CD4-positive, alpha-beta T cell treated with Interleukin-10 for 1 hour (primary cell): ENCODE measurements around the gene SYNRG.

ENCODE experiments used
- DNase-seq: peaks from one replicate; pipeline ENCODE4 v3.0.0-alpha.2; 2020

SYNRG gene

GRCh38 chr17:37605081-37605480, 4.1 kb downstream of the SYNRG start:
- no peak for DNase-seq

GRCh38 chr17:37604556-37604955, 4.7 kb downstream of the SYNRG start:
- DNase-seq, result no peak

GRCh38 chr17:37598145-37598544, 11.1 kb downstream of the SYNRG start:
- no peak for DNase-seq

- DNase-seq, result no peak
Observed at GRCh38 chr17:37592291-37592690, 16.9 kb downstream of the SYNRG start.

- DNase-seq, result no peak
Observed at GRCh38 chr17:37585066-37585465, 24.2 kb downstream of the SYNRG start.

- DNase-seq, result no peak
Observed at GRCh38 chr17:37576281-37576680, 32.9 kb downstream of the SYNRG start.

- DNase-seq, result no peak
Observed at GRCh38 chr17:37574427-37574826, 34.8 kb downstream of the SYNRG start.

GRCh38 chr17:37571674-37572073, 37.5 kb downstream of the SYNRG start:
- no peak for DNase-seq

- peak; percentile 31 for DNase-seq
Observed at GRCh38 chr17:37570527-37571093, 38.6 kb downstream of the SYNRG start.

GRCh38 chr17:37568350-37569053, 40.7 kb downstream of the SYNRG start:
- no peak for DNase-seq

GRCh38 chr17:37567538-37567937, 41.7 kb downstream of the SYNRG start:
- DNase-seq, result no peak

GRCh38 chr17:37567137-37567536, 42.1 kb downstream of the SYNRG start:
- no peak for DNase-seq

- no peak for DNase-seq
Observed at GRCh38 chr17:37564252-37564651, 45.0 kb downstream of the SYNRG start.

- no peak for DNase-seq
Observed at GRCh38 chr17:37562016-37562745, 47.0 kb downstream of the SYNRG start.

- no peak for DNase-seq
Observed at GRCh38 chr17:37558299-37558698, 50.9 kb downstream of the SYNRG start.

- no peak for DNase-seq
Observed at GRCh38 chr17:37557482-37557881, 51.7 kb downstream of the SYNRG start.

- DNase-seq, result no peak
Observed at GRCh38 chr17:37555386-37555785, 53.8 kb downstream of the SYNRG start.

- no peak for DNase-seq
Observed at GRCh38 chr17:37553401-37553966, 55.7 kb downstream of the SYNRG start.

GRCh38 chr17:37551788-37552187, 57.4 kb downstream of the SYNRG start:
- no peak for DNase-seq

- DNase-seq, result no peak
Observed at GRCh38 chr17:37547986-37548385, 61.2 kb downstream of the SYNRG start.

- no peak for DNase-seq
Observed at GRCh38 chr17:37546302-37546701, 62.9 kb downstream of the SYNRG start.

- no peak for DNase-seq
Observed at GRCh38 chr17:37545486-37545885, 63.7 kb downstream of the SYNRG start.

- no peak for DNase-seq
Observed at GRCh38 chr17:37543637-37544052, 65.6 kb downstream of the SYNRG start.
